K562 treated with DMSO at 1 percent for 48 hours (cell line): Measurements from ENCODE around the gene PCARE. TPM values are rescaled to one million over a fixed set of nuclear protein-coding genes. Genes with fewer than 3 reads are reported as not detected.

Experiments used
- total RNA-seq: library from RNA; unstranded; fragments of 300-600 nt; gene quantifications from 2 replicates; pipeline ENCODE4 v1.2.3, GENCODE V29; 2022; ENCODE audit warnings: low replicate concordance; ENCODE audit errors: extremely low read depth

The PCARE gene
- not detected in 2 replicates for total RNA-seq

DNA sequence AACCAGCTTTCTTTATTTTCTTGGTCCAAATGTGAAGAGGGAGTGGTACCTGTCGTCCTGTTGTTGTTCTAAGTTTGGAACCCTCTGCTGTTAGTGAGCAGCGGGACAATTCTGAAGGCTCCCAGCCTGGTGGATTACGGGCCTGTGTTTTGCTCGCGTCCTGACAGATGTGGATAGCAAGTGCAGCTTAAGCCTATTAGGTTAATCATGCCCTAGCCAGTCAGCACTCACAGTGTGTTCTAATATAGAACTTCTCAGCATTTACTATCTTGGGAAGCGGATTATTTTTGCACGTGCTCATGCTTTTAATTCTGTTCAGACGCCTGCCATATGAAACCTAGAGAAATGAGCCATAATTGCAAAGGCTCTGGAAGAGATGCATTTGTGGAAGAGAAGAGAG lies at the start of gene PCARE:
PCARE (minus strand) TSS at position 113 of the 400 bp plus-strand sequence. CDS start 262 bp downstream, outside the sequence.

GRCh38 chr2:29114946-29115609 lies 40.8 kb upstream of the PCARE start, which contains the start of gene CLIP4:
TSS of gene CLIP4 (plus strand) at chr2:29115415. CDS start at chr2:29121389, 5,974 bp downstream.

Other genes with a start within 250 kb of the PCARE start
- gene TRMT61B, start 204.2 kb downstream of the PCARE start, total RNA-seq: not detected in 2 replicates
- gene WDR43, start 179.9 kb downstream of the PCARE start, total RNA-seq: not detected in 2 replicates
- not detected in 2 replicates for gene TOGARAM2, start 93.2 kb downstream of the PCARE start, total RNA-seq
- not detected in 2 replicates for gene CLIP4, start 40.9 kb upstream of the PCARE start, total RNA-seq